HG03135 (cell line): ENCODE measurements around the gene TRIM72.
"Not testable (repeated sequence)": the region's sequence is repeated elsewhere in the genome, so short reads cannot be mapped to it uniquely, and the experiment has no call there.

Experiments used
- ATAC-seq: cut with Tn5 transposase; IDR thresholded peaks from one replicate; pipeline ENCODE4 v1.9.1; 2021; ENCODE audit warnings: mild to moderate bottlenecking, moderate library complexity; ENCODE audit not compliant: unreplicated experiment

TRIM72 gene

DNA sequence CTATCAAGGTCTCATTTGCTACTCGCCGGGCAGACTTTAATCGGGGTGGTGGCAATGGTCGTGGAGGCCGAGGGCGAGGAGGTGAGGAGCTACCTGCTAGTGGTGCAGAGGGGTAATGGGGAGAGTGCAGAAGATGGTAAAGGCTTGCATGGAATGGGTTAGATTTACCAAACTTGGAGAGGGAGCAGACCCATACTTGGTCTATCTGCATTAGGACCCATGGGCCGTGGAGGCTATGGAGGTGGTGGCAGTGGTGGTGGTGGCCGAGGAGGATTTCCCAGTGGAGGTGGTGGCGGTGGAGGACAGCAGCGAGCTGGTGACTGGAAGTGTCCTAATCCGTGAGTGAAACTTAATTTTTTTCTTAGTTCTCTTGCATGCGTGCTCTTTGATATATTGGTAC, 23.9 kb upstream of the TRIM72 start:
- no peak for ATAC-seq

DNA sequence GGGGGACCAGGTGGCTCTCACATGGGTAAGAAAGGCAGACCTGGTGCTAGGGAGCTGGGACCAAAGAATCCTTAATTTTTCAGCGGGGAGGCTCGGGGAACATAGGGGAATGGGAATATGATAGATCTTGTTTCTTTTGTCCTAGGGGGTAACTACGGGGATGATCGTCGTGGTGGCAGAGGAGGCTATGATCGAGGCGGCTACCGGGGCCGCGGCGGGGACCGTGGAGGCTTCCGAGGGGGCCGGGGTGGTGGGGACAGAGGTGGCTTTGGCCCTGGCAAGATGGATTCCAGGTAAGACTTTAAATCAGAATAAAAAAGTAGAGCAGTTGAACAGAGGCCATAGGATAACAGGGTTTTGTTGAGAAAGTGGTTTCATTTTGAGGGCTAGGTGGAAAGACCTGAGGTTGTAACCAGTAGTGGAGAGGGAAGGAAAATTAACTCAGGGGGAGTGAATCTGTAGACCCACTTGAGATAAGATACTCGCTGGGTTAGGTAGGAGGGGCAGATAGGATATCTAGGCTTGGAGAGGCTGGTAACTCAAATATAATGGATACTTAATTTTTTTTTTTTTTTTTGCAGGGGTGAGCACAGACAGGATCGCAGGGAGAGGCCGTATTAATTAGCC, 23.0 kb upstream of the TRIM72 start:
- no peak for ATAC-seq

DNA sequence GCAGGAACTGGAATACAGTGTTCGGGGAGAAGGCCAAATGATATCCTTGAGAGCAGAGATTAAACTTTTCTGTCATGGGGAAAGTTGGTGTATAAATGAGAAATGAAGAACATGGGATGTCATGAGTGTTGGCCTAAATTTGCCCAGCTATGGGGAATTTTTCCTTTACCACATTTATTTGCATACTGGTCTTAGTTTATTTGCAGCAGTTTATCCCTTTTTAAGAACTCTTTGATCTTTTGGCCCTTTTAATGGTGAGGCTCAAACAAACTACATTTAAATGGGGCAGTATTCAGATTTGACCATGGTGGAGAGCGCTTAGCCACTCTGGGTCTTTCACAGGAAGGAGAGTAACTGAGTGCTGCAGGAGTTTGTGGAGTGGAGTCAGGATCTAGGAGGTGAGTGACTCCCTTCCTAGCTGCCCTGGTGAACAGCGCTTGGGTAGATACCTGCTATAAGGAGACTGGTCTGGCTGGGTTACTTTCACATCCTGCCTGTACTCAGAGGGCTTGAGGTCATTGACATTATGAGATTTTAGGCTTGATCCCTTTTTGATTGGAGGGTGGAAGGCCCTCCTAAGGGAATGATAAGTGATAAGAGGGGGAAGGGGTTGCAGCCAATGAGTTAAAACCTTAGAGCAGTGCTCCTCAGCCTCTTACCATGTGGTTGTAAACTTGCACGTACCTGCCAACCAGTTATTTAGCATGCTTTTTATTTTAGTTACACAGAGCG, 22.1 kb upstream of the TRIM72 start:
- ATAC-seq, result no peak

DNA sequence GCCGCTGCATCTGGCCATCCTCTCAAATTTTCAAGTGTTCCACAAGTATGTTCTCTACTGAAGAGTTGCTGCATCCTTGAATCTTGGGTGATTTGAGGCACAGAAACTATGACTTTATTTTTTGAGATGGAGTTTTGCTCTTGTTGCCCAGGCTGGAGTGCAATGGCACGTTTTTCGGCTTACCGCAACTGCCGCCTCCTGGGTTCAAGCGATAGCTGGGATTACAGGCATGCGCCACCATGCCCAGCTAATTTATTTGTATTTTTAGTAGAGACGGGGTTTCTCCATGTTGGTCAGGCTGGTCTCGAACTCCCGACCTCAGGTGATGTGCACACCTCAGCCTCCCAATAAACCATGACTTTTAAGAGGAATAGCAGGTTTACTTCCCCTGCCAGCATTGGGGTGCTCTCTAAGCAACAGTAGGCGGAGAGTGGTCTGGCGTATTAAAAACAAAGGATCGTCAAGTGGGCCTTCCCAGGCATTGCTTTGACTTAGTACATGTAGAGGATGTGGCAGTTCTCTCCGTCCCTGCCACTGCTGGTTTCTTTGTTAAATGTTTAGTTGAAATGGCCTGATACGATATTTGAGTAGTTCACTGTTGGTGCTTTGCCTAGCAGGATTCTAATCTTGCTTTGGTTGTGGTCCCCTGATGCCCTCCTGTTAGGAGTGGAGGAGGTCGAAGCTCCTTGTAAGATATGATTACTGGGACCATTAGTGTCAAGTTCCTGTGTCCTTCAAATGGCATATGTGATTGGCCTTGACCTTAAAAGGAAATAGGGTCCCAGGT, 20.9 kb upstream of the TRIM72 start:
- no peak for ATAC-seq

DNA sequence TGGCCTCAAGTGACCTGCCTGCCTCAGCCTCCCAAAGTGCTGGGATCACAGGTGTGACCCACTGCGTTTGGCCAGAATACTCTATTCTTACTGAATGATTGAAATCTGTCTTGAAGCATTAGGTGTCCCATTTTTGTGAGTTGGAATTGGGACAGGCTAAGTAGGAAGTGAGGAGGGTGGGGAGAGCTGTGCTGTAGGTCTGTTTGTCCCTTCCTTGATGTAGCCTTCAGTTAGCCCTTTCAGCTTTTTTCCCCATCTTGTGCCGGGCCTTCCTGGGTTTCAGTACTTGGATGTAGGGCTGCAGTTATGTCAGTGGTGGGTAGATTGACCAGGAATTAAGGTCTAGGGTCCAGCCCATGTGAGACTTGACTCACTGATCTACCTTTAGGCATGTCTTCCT, 20.0 kb upstream of the TRIM72 start:
- no peak for ATAC-seq

DNA sequence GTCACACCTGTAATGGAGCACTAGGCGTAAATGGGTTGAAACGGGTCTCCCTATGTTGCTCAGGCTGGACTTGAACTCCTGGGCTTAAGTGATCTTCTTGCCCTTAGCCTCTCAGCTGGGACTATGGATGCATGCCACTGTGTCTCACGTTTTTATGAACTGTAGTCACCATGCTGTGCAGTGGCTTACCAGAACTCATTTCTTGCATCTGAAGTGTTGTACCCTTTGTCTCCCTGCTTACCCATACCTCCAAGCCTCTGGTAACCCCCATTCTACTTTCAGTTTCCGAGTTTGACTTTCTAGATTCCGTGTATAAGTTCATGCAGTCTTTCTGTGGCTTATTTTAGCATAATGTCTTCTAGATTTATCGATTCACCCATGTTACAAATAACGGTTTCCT, 19.0 kb upstream of the TRIM72 start:
- ATAC-seq, result no peak

DNA sequence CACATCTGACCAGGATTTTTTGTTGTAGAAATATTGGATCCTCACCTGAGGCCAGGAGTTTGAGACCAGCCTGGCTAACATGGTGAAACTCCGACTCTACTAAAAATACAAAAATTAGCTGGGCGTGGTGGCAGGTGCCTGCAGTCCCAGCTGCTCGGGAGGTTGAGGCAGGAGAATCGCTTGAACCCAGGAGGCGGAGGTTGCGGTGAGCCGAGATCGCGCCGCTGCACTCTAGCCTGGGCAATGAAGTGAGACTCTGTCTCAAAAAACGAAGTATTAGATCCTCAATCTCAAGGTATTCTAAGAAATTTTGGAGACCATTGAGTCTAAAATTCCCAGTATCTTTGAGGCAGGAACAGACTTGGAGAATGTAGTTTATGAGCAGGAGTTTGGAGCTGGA, 18.1 kb upstream of the TRIM72 start:
- ATAC-seq, result not testable (repeated sequence)

DNA sequence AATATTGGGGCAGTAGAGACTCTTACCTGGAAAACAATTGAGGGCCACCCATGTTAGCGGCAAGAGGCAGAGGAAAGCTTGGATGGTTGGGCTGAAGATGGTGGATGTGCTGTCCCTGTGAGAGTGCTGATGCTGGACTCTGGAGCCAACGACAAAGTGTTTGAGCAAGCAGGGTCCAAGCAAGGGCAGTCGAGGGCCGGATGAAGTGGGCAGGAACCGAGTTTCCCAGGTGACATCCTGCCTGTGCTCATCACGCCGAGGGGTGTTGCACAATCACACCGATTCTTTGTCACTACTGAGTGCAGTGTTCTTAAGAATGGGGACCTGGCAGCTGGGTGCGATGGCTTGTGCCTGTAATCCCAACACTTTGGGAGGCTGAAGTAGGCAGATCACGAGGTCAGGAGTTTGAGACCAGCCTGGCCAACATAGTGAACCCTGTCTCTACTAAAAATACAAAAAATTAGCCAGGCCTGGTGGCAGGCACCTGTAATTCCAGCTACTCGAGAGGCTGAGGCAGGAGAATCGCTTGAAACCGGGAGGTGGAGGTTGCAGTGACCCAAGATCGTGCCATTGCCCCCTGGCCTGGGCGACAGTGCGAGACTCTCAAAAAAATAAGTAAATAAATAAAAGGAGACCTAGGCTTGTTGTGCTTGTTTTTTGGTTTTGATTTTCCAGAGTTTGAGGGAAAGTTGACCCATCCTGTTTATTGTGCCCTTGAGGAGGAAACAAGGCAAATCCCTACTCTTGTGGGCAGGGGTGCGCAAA, 17.4 kb upstream of the TRIM72 start:
- no peak for ATAC-seq

DNA sequence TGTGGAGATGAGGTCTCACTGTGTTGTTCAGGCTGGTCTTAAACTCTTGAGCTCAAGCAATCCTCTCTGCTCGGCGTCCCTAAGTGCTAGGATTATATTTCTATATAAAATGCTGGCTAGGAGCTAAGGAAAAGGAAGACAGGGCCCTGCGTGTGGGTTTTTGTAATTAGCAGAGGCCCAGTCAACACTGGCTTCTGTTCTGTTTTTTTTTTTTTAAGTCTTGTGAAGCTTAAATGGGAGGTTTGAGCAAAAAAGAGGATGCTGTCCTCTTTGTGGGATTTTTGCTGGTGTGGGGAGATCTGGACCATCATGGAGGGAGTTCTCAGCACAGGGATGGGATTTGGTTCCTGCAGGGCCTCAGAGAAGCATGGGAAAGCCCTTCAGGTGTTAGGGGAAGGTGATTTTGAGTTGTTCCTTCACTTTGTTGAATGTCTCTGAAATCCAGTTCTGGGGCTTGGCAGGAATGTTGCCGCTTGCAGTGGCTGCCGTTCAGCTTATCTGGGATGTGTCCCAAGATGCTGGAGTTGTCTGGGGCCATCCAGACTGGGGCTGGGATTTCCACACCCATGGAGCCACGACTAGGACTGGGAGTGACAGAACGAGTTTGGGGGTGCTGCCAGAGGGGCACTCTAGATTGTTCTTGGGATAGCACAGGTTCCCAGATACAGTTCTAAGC, 15.6 kb upstream of the TRIM72 start:
- no peak for ATAC-seq

DNA sequence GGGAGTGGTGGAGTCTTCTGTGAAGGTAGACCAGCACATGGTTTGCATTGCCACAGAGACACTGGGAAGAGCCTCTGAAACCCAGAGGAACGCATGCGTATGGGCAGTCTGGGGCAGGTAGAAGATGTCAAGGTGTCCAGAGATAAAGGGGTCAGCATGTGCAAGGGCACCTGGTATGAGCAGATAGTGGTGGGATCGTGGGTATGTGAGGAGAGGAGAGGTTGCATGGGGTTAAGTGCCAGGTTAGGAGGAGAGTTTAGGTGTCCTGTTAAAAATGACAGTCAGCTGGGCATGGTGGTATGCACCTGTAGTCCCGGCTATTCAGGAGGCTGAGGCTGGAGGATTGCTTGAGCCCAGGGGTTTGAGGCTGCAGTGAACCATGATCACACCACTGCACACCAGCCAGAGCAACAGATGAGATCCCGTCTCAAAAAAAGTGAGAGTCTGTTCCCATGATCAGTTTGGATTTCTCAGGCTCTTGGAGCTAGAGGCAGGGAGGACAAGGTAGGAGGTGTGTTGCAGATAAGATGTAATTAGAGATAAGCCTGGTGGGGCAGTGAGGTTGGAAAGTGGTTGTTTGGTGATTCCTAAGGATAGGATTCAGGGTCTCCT, 14.4 kb upstream of the TRIM72 start:
- ATAC-seq, result no peak

DNA sequence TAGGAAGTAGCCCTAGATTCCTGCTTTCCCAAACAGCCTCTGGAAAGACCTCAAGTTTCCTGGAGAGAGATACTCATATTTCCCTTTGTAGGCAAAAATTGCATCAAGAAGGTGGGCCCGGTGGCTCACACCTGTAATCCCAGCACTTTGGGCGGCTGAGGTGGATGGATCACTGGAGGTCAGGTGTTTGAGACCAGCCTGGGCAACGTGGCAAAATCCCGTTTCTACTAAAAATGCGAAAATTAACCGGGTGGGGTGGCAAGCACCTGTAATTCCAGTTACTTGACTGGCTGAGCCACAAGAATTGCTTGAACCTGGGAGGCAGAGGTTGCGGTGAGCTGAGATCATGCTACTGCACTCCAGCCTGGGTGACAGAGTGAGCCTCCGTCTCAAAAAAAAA, 13.8 kb upstream of the TRIM72 start:
- not testable (repeated sequence) for ATAC-seq

DNA sequence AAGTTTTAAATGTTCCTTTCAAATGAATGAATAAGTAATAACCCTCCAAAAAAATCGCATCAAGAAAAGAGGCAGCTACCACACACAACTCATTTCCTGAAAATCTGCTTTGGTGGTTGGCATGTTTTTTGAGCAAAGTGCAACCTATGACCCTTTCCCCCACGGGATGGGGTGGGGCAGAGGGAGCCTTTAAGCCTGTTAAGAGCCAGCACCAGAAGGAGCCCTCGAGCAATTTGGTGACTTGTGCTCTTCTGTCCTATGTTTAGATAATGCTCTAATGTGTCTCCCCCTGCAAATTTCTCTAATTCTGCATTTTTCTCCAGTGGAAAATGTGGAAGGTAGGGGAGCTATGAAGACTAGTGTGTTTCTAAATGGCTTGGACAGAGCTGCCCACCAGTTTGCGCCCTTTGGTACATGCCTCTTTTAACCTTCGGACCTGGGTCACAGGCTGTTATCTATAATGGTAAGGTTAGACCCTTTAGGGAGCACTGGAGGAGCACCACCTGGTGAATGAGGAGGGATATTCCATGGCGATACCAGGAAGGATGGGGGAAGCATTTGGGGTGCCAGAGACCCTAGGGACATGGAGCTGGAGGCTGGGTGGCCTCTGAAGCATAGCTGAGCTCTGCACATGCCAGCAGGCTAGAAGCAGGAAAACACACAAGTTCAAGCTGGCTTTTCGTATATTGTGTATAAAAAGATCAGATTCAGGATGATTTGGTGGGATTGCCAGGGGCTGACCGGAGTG, 12.9 kb upstream of the TRIM72 start:
- no peak for ATAC-seq

DNA sequence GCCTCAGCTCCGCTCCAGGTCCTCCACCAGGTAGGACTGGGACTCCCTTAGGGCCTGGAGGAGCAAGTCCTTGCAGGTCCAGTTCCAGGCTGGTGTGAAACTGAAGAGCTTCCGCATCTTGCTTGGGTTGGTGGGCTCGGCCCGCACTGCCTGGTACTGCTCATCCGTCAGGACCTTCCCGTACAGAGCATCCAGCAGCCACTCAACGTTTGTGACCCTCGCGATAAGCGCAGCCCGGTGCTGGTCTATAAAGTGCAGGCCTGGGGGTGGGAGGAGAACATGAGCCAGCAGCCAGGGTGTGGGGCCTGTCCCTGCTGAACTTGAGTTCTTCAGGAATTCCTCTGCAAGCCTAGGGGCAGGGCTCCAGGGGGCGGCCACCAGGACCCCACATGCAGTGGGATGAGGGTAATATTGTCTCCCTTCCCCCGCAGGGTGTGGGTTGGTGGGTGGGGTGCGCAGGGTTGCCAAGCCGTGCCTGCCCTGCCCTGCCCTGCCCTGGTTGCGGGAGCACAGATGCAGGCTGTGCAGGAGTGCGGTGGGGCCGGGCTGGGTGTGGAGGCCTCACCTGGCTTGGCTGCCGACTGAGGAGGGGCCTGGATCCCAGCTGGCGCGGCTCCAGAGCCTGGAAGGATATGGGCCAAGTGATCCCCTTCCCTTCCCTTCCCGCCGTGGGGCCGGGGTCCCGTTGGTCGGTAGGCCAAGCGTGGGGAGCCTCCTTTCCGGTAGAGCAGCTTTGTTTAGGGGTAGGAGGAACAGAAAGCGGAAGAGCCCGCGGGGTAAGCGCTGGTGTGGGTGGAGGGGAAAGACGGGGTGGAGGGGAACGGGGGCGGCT, 12.1 kb upstream of the TRIM72 start:
- ATAC-seq, result peak; percentile 59

DNA sequence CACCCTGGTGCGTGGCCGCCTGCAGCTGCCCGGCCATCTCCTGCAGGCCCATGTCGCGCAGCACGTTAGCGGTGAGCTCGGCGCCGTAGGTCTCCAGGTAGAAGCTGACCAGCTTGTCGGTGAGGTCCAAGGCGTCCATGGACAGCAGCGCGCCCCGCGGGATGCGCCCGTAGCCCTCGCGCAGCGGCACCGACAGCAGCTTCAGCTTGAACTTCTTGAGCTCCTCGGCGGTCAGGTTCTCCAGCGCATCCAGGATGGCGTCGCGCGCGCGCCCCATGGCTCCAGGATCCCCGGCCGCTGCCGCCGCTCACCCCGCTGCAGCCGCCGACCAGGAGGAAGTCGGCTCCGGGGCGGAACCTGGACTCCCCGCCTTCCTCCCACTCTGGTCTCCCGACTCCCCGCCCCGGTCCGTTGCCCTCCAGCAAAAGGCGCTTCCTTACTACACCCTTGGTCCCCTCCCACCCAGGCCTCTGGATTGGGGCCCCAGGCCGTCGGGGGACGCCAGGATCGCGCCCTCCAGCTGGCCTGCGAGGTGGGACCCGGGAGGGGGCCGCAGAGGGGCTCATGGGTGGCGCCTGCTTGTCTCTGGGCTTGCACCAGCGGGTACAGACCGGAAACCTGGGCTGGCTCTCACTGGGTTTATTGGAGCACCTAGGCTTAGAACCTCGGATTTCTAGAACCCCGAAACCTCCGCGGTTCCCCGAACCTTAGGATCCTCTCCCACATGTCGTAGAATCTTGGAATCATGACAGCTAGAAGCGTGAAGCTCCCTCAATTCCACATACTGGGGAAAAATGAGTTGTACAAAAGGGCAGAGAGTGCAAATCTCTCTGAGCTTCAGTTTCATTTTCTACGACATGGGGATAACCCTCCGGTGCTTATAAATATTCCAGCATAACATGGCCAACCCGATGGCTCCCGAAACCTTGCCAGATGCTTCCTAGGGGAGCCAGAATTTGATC, 11.2 kb upstream of the TRIM72 start, which contains the start of gene PYCARD:
Gene PYCARD (minus strand): TSS at position 347 of the 962 bp plus-strand sequence. CDS start 70 bp downstream, at position 277.
- ATAC-seq, result peak; percentile 29

DNA sequence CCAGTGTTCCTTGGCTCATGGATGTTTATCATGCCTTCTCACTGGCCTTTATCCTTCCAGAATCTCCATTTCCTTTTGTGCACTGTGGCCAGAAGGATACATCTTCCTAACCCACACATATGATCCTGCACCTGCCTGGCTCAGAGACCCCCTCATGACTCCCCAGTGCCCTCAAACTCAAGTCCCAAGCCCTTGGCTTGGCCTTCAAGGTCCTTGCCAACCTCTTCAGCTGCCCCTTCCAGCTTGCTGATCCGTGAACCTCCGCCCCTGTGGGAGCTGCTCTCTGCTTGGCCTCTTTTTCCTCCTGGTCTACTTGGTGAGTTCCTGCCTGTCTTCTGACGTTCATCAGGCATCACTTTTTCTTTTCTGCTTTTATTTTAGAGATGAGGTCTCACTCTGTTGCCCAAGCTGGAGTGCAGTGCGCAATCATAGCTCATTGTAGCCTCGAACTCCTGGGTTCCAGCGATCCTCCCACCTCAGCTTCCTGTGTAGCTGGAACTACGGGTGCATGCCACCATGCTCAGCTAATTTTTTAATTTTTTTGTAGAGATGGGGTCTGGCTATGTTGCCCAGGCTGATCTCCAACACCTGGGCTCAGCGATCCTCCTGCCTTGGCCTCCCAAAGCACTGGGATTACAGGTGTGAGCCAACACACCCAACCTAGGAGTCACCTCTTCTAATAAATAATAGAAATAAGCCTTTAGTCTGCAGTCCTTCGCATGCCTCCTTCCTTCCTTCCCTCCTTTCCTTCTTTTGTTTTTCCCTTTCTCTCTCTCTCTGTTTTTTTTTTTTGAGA, 8.8 kb upstream of the TRIM72 start:
- ATAC-seq, result no peak

DNA sequence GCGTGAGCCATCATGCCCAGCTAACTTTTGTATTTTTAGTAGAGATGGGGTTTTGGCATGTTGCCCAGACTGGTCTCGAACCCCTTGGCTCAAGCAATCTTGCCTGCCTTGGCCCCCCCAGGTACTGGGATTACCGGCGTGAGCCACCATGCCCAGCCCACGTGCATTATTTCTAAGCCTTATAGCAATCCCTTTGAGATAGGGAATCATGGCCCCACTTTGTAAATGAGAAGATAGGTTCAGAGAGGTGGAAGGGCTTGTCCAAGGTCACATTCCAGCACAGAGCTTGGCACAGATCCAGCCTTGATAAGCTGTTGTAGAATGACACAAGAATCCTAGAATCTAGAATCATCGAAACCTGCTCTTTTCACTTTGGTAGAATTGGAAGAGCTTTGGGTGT, 7.1 kb upstream of the TRIM72 start:
- no peak for ATAC-seq

DNA sequence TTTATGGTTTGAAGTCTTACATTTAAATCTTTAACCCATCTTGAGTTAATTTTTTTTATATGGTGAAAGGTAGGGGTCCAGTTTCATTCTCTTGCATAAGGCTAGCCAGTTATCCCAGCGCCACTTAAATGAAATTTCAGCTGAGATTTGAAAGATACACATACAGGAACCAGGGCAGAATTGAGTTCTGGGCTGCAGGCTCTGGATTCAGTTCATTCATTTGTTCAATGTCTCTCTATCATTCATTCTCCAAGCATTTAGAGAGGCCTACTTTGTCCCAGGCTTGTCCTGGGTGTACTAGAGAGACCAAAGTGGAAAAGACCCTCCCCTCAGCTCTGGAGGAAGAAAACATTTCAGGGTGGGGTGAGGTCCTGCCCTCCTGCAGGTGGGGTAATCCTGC, 577 bp upstream of the TRIM72 start:
- ATAC-seq, result no peak
